ENCODE measurements around the gene SFMBT1.

SFMBT1 gene

DNA sequence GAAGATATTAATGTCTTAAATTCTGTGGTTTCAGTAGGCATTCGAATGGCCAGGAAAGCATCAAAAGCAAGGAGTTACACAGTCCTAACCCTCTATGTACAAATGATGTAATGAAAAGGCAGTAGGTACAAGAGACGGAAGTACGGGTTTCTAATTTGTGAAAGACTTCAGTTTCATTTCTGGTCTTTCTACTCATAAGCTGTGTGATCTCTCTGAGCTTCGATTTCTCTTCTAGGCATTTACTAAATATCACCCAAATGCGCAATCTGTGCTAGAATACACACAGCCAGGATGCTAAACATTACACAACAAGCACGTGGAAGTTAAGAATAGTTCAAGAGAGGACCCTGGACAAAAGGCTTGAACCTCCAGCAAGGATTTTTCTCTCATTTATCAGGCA, 130.6 kb downstream of the SFMBT1 start:
- DNase-seq (ENCODE audit: low spot score): no peak

GRCh38 chr3:52912885-52913731, 132.8 kb downstream of the SFMBT1 start:
- no peak for DNase-seq (ENCODE audit: low spot score)

- no peak for DNase-seq (ENCODE audit: low spot score)
Measured at GRCh38 chr3:52910823-52911222, 135.1 kb downstream of the SFMBT1 start.

GRCh38 chr3:52907497-52907896, 138.4 kb downstream of the SFMBT1 start:
- no peak for DNase-seq (ENCODE audit: low spot score)

DNA sequence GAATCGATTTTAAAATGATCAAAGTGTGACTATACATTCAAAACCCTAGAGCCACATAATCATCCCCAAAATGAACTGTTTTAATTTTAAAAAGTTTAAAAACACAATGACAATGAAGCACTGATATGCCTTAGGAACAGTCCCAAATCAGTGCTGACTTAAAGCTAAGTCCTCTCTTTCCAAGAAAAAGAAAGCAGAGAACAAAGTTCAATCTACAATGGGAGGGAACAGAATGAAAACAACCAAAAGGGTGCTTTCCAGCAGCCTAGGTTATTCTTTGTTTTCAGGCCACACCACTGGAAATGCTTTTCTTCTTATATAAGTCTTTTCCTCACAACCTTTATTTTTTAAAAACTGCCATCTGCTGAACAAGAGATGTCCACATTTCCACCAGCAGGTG, 141.3 kb downstream of the SFMBT1 start:
- no peak for DNase-seq (ENCODE audit: low spot score)

DNA sequence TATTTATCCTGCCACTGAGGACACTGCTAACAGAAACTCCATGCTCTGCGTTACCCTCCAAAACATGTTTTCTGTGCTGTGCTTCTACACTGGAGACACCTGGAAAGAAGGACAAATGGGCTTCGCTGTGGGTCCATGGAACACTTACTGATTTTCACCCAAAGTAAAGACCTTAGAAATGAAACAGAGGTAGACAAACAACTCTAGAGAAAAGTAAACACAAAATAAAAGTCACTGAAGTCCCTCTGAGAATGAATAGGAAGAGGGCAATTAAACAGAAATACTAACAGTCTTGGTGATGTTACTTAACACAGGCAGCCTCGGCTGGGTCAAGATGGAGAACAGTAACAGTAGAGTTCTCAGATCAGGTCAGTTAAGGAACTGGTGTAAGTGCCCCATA, 141.9 kb downstream of the SFMBT1 start:
- no peak for DNase-seq (ENCODE audit: low spot score)

GRCh38 chr3:52897130-52898122, 148.4 kb downstream of the SFMBT1 start, which contains the start of gene STIMATE:
Gene STIMATE (minus strand): TSS chr3:52897548. CDS start chr3:52897450, 98 bp downstream.
- DNase-seq (ENCODE audit: low spot score): peak; percentile 92

DNA sequence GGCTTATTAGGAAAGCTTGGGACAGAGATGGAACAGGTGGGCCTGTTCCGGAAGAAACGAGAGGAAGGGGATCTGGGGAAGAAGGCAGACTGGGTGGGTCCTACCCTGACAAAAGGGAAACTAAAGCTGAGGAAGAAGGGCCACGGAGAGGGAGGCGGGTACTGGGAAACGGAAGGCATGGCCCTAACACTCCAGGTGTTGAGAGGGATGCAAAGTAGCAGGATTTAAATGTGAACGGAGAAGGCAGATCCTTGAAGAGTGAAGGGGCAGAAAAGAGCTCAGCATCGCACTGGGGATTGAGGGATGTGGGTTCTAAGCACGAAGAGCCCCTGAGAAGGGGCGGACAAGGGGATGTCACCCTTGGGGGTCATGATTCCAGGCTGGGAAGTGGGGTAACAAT, 149.3 kb downstream of the SFMBT1 start:
- no peak for DNase-seq (ENCODE audit: low spot score)

DNA sequence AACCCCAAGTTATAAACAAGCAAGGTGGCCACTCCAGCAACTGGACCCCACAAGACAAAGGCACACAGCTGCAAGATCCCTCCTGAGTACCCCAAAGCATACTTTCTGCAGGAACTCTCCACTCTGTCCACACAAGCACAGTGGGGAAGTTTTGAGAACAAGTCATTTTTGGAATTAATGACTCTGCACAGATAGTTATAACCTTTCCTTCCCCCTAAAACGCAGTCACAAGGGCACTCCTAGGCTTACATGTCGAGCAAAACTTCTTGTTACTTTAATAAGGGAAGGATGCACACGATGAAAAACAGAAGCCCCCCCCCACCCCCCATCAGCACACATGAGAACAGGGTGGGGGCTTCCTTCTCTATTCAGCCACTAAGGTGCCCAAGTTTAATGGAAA, 149.7 kb downstream of the SFMBT1 start:
- DNase-seq (ENCODE audit: low spot score): no peak

DNA sequence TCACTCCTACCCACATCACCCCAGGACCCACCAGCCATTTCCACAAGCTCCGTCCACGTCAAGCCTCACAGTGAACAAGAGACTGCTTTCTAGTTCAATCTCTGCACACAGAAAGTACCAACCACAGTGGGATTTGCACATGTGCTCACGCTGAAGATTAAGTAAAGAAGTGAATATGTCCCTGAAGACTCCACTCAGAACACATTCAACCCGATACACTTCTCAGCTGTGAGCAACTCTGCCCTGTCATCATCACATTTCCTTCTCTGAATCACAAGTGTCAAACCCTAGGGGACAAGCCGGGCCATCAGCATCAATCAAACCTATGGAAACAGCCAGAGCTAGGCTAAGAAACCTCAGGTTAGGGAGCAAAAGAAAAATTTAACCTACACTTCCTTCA, 150.5 kb downstream of the SFMBT1 start:
- DNase-seq (ENCODE audit: low spot score): no peak

- DNase-seq (ENCODE audit: low spot score): no peak
Measured at GRCh38 chr3:52894756-52895155, 151.1 kb downstream of the SFMBT1 start.

DNA sequence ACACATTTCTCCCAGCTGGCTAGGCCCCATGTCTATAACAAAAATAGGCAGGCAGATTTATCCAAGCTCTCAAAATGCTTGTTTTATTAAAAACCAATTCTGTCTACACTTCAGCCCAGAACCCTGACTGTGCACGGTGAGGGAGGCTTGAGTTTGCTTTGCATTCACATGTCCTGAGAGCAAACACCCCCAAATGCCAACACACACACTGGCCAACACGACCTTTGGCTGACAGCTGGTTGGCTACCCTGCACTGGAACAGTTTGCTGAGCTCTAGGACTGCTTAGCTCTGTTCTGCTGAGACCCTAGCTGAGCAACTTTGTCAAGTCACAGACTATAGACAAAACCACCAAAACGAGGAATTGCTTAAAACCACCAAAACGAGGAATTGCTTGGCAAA, 152.2 kb downstream of the SFMBT1 start:
- DNase-seq (ENCODE audit: low spot score): no peak

GRCh38 chr3:52892625-52893311, 153.1 kb downstream of the SFMBT1 start:
- no peak for DNase-seq (ENCODE audit: low spot score)

DNA sequence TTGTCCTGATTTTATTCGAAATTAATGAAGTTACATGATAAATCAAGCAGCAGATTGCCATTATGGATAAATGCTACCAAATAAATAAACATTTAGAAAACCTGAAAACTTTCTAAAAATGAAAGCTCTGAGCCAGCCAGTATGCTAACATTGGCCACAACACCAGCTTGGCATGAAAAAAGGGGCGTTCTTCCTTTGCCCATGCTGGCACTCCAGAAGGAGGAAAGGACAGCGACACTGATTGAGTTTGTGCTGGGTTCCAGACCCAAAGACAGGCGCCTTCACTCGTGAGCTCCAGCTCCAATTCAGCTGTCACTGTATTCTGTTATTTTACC, 153.6 kb downstream of the SFMBT1 start:
- DNase-seq (ENCODE audit: low spot score): no peak

GRCh38 chr3:52891615-52892081, 154.2 kb downstream of the SFMBT1 start:
- DNase-seq (ENCODE audit: low spot score): no peak

- no peak for DNase-seq (ENCODE audit: low spot score)
Measured at GRCh38 chr3:52891164-52891563, 154.7 kb downstream of the SFMBT1 start.

GRCh38 chr3:52890735-52891134, 155.1 kb downstream of the SFMBT1 start:
- DNase-seq (ENCODE audit: low spot score): no peak

DNA sequence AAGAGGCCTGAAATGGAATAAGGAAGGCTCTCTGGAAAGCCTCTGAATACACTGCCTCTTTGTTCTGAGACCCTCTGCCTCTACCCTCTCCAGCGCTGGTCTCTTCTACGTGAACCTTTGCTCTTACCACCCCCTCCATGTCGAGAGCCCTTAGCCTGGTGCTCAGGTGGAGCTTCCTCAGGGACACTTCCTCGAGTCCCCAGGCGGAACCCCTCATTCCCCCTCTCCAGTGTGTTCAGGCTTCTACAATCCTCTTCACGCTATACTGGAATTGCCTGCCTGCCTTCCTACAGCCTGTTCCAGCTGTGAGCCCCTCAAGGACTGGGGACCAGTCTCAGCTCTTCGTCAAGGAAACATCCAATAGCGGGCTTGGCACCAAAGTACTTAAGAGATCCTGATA, 156.0 kb downstream of the SFMBT1 start:
- no peak for DNase-seq (ENCODE audit: low spot score)

DNA sequence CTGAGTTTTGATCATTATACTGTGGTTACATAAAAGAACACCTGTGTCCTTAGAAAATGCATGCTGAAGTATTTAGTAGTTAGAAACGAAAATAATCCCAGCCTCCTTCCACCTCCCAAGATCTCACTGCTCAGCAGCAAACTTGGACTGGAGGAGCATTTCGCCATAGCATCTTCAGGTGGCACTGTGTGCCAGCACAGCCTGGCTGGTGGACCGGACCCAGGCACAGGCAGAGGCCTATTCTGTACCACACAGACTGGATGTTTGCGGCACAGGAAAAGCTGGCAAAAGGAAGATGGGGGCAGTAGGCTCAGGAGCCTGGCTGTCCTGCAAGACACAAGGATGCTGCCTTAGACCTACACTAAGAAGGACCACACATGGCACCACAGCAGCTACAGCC, 158.7 kb downstream of the SFMBT1 start:
- DNase-seq (ENCODE audit: low spot score): no peak

DNA sequence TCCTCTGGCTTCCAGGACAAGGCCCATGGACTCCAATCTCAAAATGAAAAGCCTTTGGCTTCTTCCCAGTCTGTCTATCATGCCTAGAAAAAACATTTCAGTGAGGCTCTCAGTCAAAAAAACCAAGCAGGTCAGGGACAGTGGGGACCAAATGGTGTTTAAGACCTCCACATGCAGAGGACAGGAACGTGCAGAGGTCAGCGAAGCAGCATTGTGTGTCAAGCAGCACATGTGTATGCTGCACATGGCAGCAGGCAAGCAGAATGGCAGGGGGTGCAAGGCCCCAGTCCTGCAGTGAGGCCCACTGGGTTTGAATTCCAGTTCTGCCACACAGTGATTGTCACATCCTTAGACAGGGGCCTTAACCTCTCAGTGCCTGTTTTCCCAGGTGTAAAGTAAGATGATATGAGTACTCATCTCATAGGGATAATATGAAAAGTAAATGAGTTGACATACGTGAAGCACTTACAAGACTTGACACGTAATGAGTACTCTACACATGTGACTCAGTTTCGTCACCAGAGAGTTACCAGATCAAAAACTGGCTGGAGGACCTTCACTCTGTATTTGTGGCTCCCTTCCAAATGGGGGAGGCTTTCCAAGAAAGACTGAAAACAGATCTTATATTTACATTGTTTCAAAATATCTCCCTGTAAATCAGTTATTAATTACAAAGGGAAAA, 159.7 kb downstream of the SFMBT1 start:
- no peak for DNase-seq (ENCODE audit: low spot score)

DNA sequence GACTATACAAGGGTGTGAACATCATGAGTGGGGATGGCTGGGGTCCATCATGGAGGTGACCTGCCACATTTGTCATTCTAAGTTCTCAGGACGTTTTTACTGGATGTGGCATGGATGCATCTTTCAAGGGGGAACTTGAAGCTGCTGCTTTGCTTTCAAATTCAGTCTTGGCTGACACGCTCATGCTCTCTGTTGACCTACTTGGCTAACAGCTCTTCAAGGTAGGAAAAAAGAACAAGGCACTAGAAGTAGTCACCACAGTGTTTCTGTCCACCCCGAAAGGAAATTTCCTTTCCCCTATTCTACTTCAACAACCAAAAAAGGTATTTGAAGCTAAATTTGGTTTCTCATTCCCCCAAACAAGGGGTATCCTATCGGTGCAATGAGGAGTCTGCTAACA, 163.5 kb downstream of the SFMBT1 start:
- DNase-seq (ENCODE audit: low spot score): no peak

DNA sequence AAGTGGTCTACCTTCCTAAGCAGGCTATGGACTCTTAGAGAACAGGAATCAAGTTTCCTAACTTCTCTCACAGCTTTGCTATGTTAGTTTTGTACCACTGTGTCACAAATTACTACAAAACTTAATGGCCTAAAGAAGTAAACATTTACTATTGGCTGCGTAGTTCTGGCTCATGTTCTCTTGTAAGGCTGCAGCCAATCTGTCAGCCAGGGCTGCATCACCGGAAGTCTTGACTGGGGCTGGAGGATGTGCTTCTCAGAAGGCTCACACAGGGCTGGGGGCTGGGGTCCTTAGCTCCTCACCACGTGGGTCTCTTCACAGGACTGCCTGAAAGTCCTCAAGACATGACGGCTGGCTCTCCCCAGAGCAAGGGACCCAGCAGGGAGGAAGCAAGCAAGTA, 164.0 kb downstream of the SFMBT1 start:
- DNase-seq (ENCODE audit: low spot score): no peak
